NCI-H2227 (cell line): Measurements from ENCODE around the gene SH3TC2.
A peak's percentile ranks its signal among the peaks of the same experiment; 100 is the strongest.

Source experiments
- DNase-seq: peaks from one replicate; lab custom pipeline; 2025; ENCODE audit not compliant: unreplicated experiment; lab: John Stamatoyannopoulos, UW

Gene SH3TC2

DNA sequence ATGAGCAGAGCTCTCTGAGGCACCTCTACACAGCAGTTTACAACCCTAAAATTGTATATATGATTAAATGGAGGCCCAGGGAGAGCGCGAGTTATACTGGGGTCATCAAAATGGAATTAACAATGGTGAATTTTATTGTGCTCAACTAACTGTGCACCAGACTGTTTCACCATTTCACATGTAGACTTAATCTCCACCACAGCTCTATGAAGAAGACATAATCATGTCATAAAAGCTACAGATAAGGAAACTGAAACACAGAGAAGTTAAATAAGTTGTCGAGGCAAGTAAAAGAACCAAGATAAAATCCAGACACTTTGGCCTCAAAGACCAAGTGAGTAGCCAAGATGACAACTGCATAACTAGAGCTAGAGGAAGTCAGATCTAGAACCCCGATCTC, 1.5 kb downstream of the SH3TC2 start:
- DNase-seq: no peak

DNA sequence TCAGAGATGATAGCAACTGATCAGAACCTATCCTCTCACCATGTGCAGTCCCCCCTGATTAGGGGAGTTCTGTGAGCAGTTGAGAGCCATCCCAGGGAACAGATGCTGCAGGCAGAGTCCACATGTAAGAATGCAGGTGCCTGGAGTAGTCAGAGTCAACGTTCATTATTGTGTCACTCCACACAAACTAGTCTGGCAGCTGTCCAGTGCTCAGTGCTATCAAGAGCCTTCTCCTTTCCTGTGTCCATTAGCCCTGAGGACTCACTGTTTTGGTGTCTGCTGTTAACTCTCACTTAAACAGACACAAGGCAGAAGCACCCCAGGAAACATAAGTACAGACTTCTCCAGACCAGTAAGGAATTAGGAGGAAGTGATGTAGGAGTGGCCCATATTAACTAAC, 2.5 kb downstream of the SH3TC2 start:
- no peak for DNase-seq

DNA sequence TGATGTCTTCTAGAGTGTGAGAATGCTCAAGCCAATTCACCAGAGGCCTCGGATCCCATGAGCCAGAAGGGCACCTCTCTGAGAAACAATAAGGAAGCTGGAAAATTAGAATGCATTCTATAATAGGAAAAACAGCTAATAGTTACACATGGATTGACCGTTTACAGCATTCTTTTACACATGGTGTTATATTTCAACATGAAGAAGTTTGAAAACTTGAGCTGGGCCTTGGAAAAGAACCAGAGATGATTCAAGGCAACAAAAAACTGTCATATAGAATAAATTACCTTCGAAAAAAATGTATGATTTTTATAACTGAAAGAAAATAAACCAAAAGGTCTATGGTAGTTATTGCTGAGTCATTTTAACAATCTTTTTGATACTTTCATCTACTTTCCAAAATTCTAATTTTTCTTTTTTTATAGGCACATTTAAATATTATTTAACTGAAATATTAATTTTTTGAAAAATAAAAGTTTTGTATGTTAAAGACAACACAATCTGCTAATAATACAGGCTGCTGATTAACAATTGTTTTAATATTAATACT, 6.2 kb downstream of the SH3TC2 start:
- DNase-seq: no peak

DNA sequence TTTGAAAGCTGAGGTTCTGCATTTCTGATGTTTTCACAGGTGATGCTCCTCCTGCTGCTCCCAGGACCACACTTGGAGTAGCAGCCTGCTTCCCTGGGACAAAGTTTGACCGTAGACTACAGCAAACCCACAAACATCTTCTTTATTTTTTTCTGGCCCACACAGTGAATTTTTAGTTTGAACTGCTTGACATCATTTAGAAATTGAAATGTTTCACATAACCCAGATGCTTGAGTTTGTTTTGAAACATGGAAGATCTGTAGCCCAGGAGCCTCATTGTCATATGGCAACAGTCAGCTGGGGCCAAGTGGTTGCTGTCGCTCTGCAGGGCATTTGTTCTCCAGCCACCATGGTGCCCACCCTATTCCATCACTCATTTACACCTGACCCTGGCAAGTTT, 8.4 kb downstream of the SH3TC2 start:
- no peak for DNase-seq

DNA sequence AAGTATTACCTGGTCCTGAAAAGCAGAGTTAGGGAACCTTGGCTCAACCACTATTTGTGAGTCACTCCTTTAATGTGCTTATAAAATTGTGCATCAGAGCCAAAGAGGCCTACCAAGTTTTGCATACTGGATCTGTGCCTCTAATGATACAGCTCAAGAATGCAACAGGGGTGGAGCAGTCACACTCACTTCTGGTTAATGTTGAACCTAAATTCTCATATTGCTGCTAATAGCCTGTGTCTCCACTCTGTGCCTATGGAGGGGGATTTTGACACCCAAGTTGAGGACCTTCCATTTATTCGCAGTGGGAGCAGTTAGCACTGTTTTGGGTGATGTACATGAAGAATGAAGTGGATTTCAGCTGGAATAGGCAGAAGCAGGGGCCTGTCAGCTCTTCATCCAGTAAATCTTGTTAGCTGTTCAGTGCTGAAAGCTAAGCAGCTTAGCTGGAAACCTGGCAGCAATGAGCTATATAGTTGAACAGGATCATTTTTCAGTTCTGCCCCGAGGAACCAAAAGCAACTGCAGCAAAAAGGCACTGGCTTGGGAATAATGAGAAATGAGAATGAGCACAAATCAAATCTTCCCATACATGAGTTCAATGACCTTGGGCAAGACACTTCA, 9.7 kb downstream of the SH3TC2 start:
- no peak for DNase-seq

DNA sequence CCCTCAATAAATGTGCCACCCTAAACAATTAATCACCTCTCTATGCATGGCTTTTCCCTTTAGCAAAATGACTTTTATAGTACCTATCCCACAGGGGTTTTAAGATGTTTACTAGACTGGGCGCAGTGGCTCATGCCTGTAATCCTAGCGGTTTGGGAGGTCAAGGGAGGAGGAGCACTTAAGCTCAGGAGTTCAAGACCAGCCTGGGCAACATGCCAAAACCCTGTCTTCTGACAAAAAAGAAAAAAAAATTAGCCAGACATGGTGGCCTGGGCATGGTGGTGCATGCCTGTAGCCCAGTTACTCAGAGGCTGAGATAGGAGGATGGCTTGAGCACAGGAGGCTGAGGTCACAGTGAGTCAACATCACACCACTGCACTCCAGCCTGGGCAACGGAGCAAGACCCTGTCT, 13.5 kb downstream of the SH3TC2 start:
- DNase-seq: no peak

DNA sequence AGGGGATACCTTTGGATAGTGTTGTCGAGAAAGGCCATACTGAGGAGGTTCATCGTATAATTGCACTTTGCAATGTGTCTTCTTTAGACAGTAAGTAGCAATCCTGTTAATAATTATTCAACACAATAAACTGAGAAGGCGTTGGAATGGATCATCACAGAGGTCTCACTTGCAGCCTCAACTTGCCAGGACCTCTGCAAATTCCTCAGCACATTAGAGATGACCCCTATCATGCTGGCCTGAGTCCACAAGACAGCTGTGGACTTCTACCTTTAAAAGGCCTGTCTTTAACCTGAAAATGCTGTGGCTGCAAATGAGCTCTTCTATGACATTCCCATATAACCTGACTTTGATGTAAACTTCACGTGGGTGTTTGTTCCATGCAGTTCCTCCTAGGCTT, 14.1 kb downstream of the SH3TC2 start:
- DNase-seq: no peak

DNA sequence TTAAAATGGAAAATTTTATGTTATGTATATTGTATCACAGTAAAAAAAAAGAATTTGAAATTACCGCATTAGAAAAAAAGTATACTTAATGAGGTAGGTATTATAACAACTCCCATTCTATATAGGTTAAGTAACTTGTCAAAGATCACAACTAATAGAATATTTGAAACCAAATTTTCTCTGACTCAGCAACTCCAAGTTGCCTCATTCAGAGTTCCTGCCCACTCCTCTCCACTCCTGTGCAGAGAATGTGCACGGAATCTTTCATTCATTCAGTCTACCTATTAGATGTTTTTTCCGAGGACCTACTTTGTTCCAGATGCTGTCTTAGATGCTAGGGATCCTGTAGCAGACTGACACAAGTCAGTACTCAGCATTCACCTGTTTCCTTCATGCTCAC, 15.4 kb downstream of the SH3TC2 start:
- DNase-seq: no peak

DNA sequence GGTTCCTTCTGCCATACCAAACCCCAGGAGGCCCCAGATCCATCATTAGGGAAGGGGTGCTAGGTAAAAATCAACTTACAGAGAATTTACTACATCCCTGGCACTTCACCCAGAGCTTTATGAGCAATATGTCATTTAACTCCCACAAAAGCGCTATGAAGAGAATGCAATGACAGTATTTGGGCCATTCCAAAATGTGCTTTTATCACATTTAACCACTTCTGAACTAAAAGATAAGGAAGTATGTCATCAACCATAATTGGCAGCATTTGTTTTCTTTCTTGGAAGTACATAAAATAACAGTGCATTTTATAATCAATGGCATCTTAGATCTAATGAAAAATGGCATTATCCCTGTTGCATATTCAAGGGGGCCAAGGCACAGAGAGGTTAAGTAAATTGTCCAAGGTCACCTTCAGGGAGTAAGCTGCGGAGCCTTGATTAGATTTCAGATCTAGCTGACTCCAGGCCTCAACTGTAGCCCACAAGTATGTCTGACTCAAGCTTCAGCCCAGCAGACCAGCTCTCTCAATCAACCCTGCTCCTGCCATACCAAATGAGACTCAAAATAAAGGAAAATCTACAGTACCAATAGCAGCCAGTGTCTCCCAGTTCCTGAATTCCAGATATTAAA, 16.5 kb downstream of the SH3TC2 start:
- no peak for DNase-seq

DNA sequence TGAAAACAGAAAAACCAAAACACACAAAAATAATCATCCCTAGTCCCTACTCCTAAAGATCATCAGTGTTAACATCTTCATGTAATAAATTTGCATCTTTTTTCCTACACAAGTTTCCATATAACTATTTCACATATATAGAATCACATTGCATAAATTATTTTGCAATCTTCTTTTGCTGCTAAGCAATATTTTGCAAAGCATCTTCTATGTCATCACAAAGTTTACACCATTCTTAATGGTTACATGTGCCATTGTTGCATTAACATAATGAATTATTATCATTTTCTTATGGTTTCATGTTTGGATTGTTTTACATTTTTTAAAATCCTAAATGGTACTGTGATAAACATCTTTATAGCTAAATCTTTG, 17.8 kb downstream of the SH3TC2 start:
- DNase-seq: no peak

DNA sequence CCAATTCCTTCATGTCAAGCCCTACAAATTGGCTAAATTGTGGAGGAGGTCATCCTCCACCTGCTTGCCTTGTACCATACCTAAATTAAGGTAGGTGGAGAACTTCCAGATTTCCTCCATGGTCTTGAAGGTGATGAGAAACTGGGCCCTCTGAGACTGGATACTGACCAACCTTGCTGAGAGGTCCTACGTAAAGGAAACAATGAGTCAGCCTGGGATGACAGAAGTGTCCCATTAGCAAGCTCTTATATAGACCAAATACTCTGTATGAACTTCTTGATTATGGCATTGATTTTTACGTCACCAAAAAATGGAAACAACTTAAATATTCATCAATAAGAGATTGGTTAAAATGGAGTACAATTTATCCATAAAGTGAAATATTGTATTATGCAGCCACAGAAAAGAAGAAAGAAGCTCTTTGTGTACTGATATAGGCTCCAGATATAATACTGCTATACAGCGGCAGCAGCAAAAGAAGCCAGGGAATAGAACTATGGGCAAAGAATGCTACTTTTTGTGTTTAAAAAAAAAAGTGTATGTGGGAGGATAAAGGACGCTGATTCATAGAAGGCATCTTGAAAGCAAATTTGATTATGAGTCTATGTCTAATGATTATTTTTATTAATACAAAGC, 18.3 kb downstream of the SH3TC2 start:
- DNase-seq: no peak

DNA sequence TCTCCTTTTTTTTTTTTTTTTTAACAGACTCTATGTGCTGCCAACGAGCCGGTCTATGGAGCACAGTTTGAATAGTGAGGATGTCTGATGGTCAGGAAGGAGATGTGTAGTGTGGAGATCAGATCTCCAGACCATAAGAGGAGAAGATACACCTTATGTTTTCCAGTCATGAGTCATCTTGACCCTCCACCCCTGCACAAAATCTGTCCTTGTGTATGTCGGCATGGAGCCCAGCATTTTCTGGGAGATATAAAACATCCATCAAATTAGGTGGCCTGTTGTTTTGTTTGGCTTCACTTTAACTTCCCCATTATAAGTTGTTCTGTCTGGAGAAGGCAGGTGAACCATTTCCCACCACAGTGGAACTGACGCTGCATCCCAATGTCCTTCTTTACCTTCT, 19.2 kb downstream of the SH3TC2 start:
- no peak for DNase-seq

DNA sequence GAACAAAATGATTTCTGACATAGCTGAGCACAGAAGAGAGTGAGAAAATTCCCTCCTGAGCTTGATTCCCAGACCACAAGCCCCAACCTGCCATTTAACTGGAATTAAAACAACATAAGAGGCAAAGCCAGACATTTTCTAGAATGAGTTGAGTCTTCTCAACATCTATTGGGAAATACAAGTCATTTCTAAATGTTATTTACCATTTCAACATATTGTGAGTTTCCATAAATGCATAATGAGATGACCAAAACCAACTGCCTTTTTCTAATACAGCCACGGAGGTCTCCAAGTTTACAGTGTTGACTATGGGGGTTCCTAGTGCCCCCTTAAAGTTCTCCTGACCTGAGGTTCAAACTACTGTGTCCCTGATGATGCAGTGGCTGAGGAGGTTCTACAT, 20.0 kb downstream of the SH3TC2 start:
- no peak for DNase-seq

DNA sequence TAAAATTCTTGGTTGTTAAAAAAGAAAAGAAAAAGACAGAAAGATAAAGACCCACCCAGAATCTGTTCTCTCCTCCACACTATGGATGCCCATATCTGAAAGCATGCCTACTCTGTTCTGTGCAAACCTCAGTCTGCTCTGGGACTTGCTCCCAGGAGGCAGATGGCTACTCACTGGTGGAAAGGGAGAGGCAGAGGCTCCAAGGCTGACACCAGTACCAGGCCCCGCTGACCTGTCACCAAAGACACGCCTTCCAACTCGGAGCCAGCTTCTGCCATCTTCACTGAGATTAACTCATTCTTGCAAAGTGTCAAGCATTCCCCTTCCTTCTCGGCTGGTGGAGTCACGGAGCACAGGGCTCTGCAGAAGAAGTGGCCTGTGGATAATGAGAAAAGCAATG, 21.6 kb downstream of the SH3TC2 start:
- no peak for DNase-seq

DNA sequence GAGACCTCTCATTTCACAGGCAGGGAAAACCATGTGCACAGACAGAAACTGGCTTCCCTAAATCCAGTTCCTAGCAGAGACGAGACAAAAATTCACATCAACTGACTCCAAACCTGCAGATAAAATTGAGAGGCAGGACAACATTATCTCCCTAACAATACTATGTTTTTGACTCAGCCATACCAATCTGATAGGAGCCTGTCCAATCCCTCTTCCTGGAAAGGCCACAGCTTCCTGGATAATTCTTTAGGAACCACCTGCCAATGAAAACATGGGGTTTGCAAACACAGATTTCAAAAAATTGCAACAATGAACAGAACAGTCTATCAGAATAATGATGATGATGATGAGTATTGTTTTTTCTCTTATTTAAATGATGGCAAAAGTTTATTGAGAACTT, 22.4 kb downstream of the SH3TC2 start:
- no peak for DNase-seq

DNA sequence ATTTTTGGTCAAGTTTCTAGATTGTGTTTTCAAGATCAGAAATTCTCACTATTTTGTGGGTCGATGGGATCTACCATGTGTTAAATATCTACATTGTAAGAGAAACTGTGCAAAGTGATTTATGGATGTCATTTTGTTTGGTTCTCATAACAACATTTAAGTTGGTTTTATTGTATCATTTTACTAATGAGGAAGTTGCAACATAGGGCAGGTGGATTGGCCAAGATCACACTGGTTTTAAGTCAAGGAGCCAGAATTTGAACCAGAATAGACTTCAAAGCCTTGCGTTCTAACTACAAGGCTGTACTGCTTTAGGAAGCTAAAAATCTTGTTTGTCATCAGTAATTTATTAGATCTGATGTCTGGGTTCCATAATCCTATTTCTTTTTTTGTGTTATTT, 23.4 kb downstream of the SH3TC2 start:
- DNase-seq: no peak

DNA sequence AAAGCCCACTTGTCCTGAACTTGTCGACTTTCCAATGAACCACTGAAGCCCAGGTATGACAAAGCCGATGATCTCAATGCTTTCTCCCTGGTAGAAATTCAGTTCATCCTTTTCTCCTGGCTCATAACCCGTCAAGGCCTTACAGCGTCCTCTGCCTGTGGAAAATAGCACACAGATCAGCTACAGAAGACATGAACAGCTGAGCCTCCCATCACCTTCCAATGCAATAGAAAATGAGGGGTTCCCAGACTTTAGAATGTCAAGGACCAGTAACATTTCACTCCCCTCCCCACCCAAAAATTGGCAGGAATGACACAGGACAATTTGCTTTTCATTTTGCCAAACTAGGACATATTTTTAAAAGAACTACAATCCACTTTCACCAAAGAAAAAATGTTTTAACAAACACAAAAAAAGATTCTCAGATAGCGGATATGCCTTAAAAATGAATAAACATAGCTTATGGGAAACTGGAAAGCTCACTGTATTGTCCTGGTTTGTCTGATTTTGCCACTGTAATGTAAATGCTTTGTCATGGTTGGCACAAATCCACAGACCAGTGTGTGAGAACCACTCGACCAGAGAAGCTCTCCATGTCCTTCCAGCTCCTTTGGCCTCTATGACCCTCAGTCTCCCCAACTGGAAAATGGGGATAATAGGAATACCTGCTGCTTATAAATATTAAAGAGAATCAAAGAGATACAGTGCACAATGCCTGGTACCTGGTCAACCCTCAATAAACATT, 24.4 kb downstream of the SH3TC2 start:
- DNase-seq: no peak

DNA sequence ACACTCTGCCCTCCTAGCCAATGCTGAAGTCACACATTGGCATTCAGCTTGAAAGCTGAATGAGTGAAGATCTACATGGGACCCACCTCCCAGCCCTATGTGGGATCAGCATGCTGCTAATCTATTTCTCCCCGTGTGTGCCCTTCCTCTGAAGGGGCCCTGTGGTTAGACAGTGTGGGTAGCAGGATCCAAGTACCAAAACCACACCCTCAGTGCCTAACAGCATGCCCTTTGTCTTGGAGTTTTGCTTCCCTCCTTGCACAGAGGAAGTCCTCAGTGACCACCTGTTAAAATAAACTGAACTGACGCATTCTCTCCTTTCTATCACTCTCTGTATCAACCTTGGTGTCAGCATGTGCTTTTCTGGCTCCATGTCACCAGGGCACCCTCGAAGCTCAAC, 25.0 kb downstream of the SH3TC2 start:
- no peak for DNase-seq

DNA sequence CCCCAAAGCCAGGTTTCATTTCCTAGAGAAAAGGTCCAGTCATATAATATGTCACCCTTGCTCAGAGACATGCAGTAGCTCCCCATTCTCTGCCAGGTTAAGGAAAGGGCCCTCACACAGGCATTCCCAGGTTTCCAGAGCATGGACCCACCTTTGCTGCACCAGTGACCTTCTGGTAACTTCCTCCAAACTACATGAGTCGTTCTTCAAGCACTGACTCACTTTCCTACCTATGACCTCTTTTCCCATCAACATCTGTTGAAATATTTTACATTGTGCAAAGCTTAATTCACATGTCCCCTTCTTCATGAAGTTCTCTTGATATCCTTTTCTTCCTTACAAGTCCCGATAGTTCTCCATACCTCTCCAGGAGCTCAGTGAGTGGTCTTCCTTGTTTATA, 25.9 kb downstream of the SH3TC2 start:
- DNase-seq: no peak

DNA sequence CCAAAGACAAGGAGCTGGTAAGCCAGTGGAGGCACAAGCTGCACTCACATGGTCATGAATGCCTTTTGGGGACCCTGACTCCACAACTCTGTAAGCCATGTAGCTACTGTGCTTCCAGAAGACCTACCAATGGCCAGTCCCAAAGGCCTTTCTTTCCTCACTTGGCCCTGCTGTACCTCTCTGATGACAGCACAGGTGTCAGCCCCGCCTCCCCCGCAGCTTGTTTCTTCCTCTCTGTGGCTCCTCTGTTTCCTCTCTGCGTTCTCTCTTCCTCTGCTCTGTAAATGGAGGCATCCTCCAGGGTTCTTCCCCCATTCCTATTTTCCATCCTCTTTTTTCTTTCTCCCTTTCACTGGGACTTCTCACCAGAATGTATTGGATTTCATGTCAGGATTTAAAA, 26.7 kb downstream of the SH3TC2 start:
- no peak for DNase-seq

DNA sequence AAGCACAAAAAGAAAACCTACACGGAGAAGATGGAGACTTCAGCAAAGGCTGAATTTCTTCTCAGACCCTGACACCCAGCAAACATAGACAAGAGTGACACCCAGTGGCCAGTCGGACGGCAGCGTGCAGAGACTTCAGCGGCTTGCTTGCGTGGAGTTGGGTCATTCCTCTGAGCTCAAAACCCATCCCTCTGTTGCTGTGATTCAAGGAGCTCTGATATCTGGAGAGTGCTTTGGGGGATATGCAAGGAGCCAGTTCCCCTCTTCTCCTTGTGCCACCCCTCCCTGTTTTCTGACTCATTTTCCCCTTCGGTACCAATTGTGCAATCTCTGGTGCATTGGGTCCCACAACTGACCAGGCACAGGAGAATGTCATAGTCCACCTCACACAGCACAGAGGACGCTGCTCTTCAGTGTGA, 27.5 kb downstream of the SH3TC2 start:
- peak; percentile 69 for DNase-seq

DNA sequence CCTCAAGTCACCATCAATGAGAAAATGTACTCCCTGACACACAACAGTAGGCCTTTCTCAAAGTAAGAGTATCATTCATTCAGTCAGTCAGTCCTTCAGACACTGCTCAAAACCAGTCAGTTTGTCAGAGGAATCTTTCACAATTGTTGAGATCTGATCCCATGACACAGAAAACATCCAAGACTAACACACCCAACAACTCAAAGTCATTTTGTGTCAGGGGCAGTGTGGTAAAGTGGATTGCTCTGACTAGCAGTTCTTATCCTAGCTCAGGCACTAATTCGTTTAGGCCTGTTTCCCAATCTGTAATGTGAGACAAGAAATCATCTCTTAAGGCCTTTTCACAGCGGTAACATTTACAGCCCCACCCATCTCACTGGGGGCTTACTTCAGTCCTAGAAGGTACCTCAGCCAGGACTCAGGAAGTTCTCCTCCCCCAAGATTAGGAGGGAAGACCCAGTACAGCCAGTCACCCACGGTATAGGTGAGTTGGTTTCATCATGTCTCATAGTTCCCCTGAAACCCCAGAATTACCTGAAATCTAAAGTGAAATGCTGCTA, 31.9 kb downstream of the SH3TC2 start:
- no peak for DNase-seq
